ENCODE measurements around the gene HNRNPLL. TPM values are rescaled to one million over a fixed set of nuclear protein-coding genes. Genes with fewer than 3 reads are reported as not detected.

HNRNPLL gene
- 19.0 and 29.4 TPM in 2 replicates for total RNA-seq

GRCh38 chr2:38602732-38603401 lies at the start of gene HNRNPLL:
Gene HNRNPLL, minus strand, starts transcription at chr2:38602928. Its CDS starts 302 bp downstream, at chr2:38602626.

Other genes starting within 250 kb of the HNRNPLL start
- 197 and 223 TPM in 2 replicates for gene ATL2, start 225.7 kb downstream of the HNRNPLL start, total RNA-seq
- gene GALM, start 63.2 kb upstream of the HNRNPLL start, total RNA-seq: 2.4 and 3.6 TPM in 2 replicates
- 45.2 and 95.4 TPM in 2 replicates for gene SRSF7, start 148.4 kb upstream of the HNRNPLL start, total RNA-seq
- gene GEMIN6, start 175.3 kb upstream of the HNRNPLL start, total RNA-seq: 13.2 and 15.4 TPM in 2 replicates